ENCODE measurements around the gene C9orf85. TPM values are rescaled to one million over a fixed set of nuclear protein-coding genes. Genes with fewer than 3 reads are reported as not detected.

C9orf85 gene
- total RNA-seq: 10 to 100 TPM in 5 of 7 donors, 1 to 10 TPM in 2; 8.6 to 13.0 (median 10.2) TPM
- 10 to 100 TPM; 14.3 to 18.2 TPM for polyA plus RNA-seq
- long read RNA-seq, donor 1, transcript C9orf85-201 (4 exons, 1,279 nt): major isoform, 5 of 8 reads
- long read RNA-seq, donor 1, partial matches to known transcripts: 0 of 8 reads
- long read RNA-seq, donor 1, other reads (novel, unspliced or antisense): 3 of 8 reads
- long read RNA-seq, donor 2, partial matches to known transcripts: 0 of 4 reads
- long read RNA-seq, donor 2, other reads (novel, unspliced or antisense): 0 of 4 reads
- long read RNA-seq, donor 3, partial matches to known transcripts: 0 of 7 reads
- long read RNA-seq, donor 3, other reads (novel, unspliced or antisense): 4 of 7 reads

GRCh38 chr9:71911061-71911907 is at the start of gene C9orf85, which contains the start of gene ABHD17B:
TSS of gene C9orf85 (plus strand) at chr9:71911639. CDS start at chr9:71911735, 96 bp downstream.
TSS of gene ABHD17B (minus strand) at chr9:71911193. CDS start at chr9:71875080, 36,113 bp downstream.
- Histone ChIP-seq H3K4me1 (ENCODE audit: insufficient read depth) (peaks cover 3% of the 10 kb centered on the region), H3K27me3 (no peaks in the 10 kb centered on the region), H3K9me3 (no peaks in the 10 kb centered on the region), H3K4me3 (peak within 1 kb of the TSS; percentile 68), H3K27ac (peak within 1 kb of the TSS; percentile 63 to 90), H3K36me3 (no peaks in the 10 kb centered on the region)
- peak; percentile 97 to 99 (median 98) for DNase-seq
- intact Hi-C loops (cut with DNase I): no loop called here
- 1% methylated on average over 45 of the region's 45 CpGs for WGBS, 3 donors
- TF ChIP-seq POLR2A (IDR thresholded peaks at IDR 0.05) (peak; percentile 93), CTCF (IDR thresholded peaks at IDR 0.05) (no peak)

- no peaks in the 10 kb centered on the region for H3K36me3 ChIP-seq
- no peaks in the 10 kb centered on the region for H3K27me3 ChIP-seq
- H3K9me3 ChIP-seq: no peaks in the 10 kb centered on the region
- intact Hi-C loops (cut with DNase I): no loop called here
- no peak overlapping the region for H3K4me3 ChIP-seq
- TF ChIP-seq POLR2A (IDR thresholded peaks at IDR 0.05) (no peak), CTCF (IDR thresholded peaks at IDR 0.05) (no peak), EP300 (IDR thresholded peaks at IDR 0.05) (no peak)
- no peak for DNase-seq
- no peak overlapping the region for H3K27ac ChIP-seq
- H3K4me1 ChIP-seq (ENCODE audit: insufficient read depth): no peaks in the 10 kb centered on the region
- 75 to 89% (median 88%) methylated on average over 1 of the region's 1 CpG for WGBS, 3 donors
These were observed 47.8 kb upstream of the C9orf85 start for GRCh38 chr9:71863631-71864030.

- H3K27me3 ChIP-seq: no peaks in the 10 kb centered on the region
- no peaks in the 10 kb centered on the region for H3K36me3 ChIP-seq
- 97 to 98% (median 97%) methylated on average over 6 of the region's 6 CpGs for WGBS, 3 donors
- DNase-seq: no peak
- no peak for TF ChIP-seq POLR2A (IDR thresholded peaks at IDR 0.05)
- TF ChIP-seq EP300 (IDR thresholded peaks at IDR 0.05): no peak
- no peak for TF ChIP-seq CTCF (IDR thresholded peaks at IDR 0.05)
- H3K27ac ChIP-seq: no peak overlapping the region
- intact Hi-C loops (cut with DNase I): no loop called here
- no peak overlapping the region for H3K4me3 ChIP-seq
- H3K9me3 ChIP-seq: no peaks in the 10 kb centered on the region
- no peaks in the 10 kb centered on the region for H3K4me1 ChIP-seq (ENCODE audit: insufficient read depth)
These were observed 36.1 kb upstream of the C9orf85 start for GRCh38 chr9:71875345-71875744.

- Histone ChIP-seq H3K27me3 (no peaks in the 10 kb centered on the region), H3K4me1 (ENCODE audit: insufficient read depth) (no peaks in the 10 kb centered on the region), H3K4me3 (no peak overlapping the region), H3K27ac (no peak overlapping the region), H3K36me3 (no peaks in the 10 kb centered on the region), H3K9me3 (no peaks in the 10 kb centered on the region)
- TF ChIP-seq POLR2A (IDR thresholded peaks at IDR 0.05): no peak
- no peak for TF ChIP-seq EP300 (IDR thresholded peaks at IDR 0.05)
- TF ChIP-seq CTCF (IDR thresholded peaks at IDR 0.05): no peak
- intact Hi-C loops (cut with DNase I): loop anchor here in 1 of 4 donors (2.0 kb wide), 1 partner anchor 17 kb away; no protein-coding TSS in a partner anchor
- no peak for DNase-seq
- 86 to 94% (median 89%) methylated on average over 2 of the region's 2 CpGs for WGBS, 3 donors
These were observed 35.3 kb upstream of the C9orf85 start for GRCh38 chr9:71876106-71876505.
